ENCODE data around the gene FAM219B. TPM values are rescaled to one million over a fixed set of nuclear protein-coding genes. Genes with fewer than 3 reads are reported as not detected.

FAM219B gene
- total RNA-seq, 2 experiments from 2014 or later: 52.3 to 67.6 TPM

DNA sequence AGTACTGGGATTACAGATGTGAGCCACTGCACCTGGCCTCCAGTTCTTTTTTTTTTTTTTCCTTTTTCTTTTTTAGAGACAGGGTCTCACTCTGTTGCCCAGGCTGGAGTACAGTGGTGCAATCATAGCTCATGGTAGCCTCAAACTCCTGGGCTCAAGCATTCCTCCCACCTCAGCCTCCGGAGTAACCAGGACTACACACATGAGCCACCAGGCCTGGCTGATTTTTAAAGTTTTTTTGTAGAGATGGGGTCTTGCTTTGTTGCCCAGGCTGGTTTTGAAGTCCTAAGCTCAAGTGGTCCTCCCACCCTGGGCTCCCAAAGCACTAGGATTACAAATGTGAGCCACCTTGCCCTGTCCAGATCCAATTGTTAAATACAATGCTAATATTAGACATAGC lies 50.1 kb downstream of the FAM219B start:
- Histone ChIP-seq H2AFZ (ENCODE audit: low read length) (no peak overlapping the region), H3K4me2 (ENCODE audit: low read length) (peak overlapping the region; percentile 49), H4K20me1 (ENCODE audit: insufficient read depth, low read length) (no peaks in the 10 kb centered on the region), H3K79me2 (ENCODE audit: insufficient read depth, low read depth, low read length) (peaks cover 23% of the 10 kb centered on the region; the same call in 1 of the 2 replicates), H3K9me3 (ENCODE audit: low read length) (no peaks in the 10 kb centered on the region), H3K4me1 (ENCODE audit: insufficient read depth, low read length, poor library complexity, severe bottlenecking) (peaks cover 43% of the 10 kb centered on the region), H3K36me3 (ENCODE audit: insufficient read depth, low read length) (peaks cover 33% of the 10 kb centered on the region), H3K4me3 (ENCODE audit: low read depth, low read length, poor library complexity, severe bottlenecking) (no peak overlapping the region), H3K9me2 (ENCODE audit: insufficient read depth, low read length) (no peaks in the 10 kb centered on the region), H3K27ac (ENCODE audit: low read depth, low read length, poor library complexity, severe bottlenecking) (peak overlapping the region; percentile 51)
- ChIA-PET CTCF (ENCODE audit: unreplicated experiment) (interaction anchor here (0.6 to 0.9 kb wide), 2 partner anchors 13 kb away, joined by 3 read pairs; no protein-coding TSS in a partner anchor), POLR2A (interaction anchor here (0.6 to 2.0 kb wide), 4 partner anchors 14 to 1883 kb away, joined by 3 to 21 read pairs (median 4); no protein-coding TSS in a partner anchor)
- BruUV-seq (replicated peaks): no TSS peak
- intact Hi-C loops (cut with micrococcal nuclease; ENCODE audit: unreplicated experiment): loop anchor here (2.0 kb wide), 1 partner anchor 16 kb away; the partner anchor contains the start of gene SCAMP2
- TF ChIP-seq EZH2phosphoT487 (IDR thresholded peaks at IDR 0.05; ENCODE audit: borderline replicate concordance, low read depth, low read length): no peak
- TF ChIP-seq, protein P1, sequence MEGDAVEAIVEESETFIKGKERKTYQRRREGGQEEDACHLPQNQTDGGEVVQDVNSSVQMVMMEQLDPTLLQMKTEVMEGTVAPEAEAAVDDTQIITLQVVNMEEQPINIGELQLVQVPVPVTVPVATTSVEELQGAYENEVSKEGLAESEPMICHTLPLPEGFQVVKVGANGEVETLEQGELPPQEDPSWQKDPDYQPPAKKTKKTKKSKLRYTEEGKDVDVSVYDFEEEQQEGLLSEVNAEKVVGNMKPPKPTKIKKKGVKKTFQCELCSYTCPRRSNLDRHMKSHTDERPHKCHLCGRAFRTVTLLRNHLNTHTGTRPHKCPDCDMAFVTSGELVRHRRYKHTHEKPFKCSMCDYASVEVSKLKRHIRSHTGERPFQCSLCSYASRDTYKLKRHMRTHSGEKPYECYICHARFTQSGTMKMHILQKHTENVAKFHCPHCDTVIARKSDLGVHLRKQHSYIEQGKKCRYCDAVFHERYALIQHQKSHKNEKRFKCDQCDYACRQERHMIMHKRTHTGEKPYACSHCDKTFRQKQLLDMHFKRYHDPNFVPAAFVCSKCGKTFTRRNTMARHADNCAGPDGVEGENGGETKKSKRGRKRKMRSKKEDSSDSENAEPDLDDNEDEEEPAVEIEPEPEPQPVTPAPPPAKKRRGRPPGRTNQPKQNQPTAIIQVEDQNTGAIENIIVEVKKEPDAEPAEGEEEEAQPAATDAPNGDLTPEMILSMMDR (conservative IDR thresholded peaks at IDR 0.05; ENCODE audit: low read length): no peak
- no peak for DNase-seq (ENCODE audit: low spot score)

DNA sequence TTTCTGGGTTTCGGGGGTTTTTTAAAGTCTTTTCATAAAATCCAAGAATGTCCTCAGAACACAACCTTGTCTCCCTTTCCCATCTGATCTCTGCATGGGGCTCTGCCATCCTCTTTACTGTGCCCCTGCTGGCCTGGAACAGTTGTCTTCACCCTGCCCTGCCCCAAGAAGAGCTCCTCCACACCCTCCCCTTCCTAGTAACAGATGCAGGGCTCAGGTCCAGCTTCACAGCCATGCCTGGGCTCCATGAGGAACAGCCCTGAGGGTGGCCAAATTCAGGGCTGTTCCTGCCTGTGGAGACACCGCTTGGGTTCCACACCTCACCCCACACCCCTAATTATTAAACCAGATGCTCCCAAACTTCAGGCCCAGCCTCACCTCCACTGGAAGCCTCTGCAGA lies 50.8 kb downstream of the FAM219B start:
- Histone ChIP-seq H3K9me2 (ENCODE audit: insufficient read depth, low read length) (no peaks in the 10 kb centered on the region), H3K4me1 (ENCODE audit: insufficient read depth, low read length, poor library complexity, severe bottlenecking) (peaks cover 43% of the 10 kb centered on the region), H4K20me1 (ENCODE audit: insufficient read depth, low read length) (no peaks in the 10 kb centered on the region), H3K9me3 (ENCODE audit: low read length) (no peaks in the 10 kb centered on the region), H2AFZ (ENCODE audit: low read length) (no peak overlapping the region), H3K4me2 (ENCODE audit: low read length) (no peak overlapping the region; the same call in 1 of the 2 replicates), H3K36me3 (ENCODE audit: insufficient read depth, low read length) (peaks cover 40% of the 10 kb centered on the region), H3K27ac (ENCODE audit: low read depth, low read length, poor library complexity, severe bottlenecking) (no peak overlapping the region), H3K79me2 (ENCODE audit: insufficient read depth, low read depth, low read length) (peaks cover 19% of the 10 kb centered on the region; the same call in 1 of the 2 replicates), H3K4me3 (ENCODE audit: low read depth, low read length, poor library complexity, severe bottlenecking) (no peak overlapping the region)
- ChIA-PET POLR2A (interaction anchor here (0.6 to 2.0 kb wide), 5 partner anchors 14 to 870 kb away, joined by 3 to 21 read pairs (median 5); no protein-coding TSS in a partner anchor), CTCF (ENCODE audit: unreplicated experiment) (interaction anchor here (0.6 to 0.9 kb wide), 2 partner anchors 12 to 13 kb away, joined by 3 read pairs; no protein-coding TSS in a partner anchor)
- no peak for DNase-seq (ENCODE audit: low spot score)
- intact Hi-C loops (cut with micrococcal nuclease; ENCODE audit: unreplicated experiment): loop anchor here (2.0 kb wide), 1 partner anchor 17 kb away; the partner anchor contains the start of gene SCAMP2
- TF ChIP-seq, protein P1 (conservative IDR thresholded peaks at IDR 0.05; ENCODE audit: low read length): no peak
- no peak for TF ChIP-seq EZH2phosphoT487 (IDR thresholded peaks at IDR 0.05; ENCODE audit: borderline replicate concordance, low read depth, low read length)
- BruUV-seq (replicated peaks): no TSS peak

GRCh38 chr15:74854453-74855022 lies 52.1 kb downstream of the FAM219B start:
- intact Hi-C loops (cut with micrococcal nuclease; ENCODE audit: unreplicated experiment): no loop called here
- Histone ChIP-seq H3K9me2 (ENCODE audit: insufficient read depth, low read length) (no peaks in the 10 kb centered on the region), H3K4me2 (ENCODE audit: low read length) (no peak overlapping the region), H3K36me3 (ENCODE audit: insufficient read depth, low read length) (peaks cover 53% of the 10 kb centered on the region), H2AFZ (ENCODE audit: low read length) (no peak overlapping the region), H3K79me2 (ENCODE audit: insufficient read depth, low read depth, low read length) (peaks cover 13% of the 10 kb centered on the region; the same call in 1 of the 2 replicates), H3K9me3 (ENCODE audit: low read length) (no peaks in the 10 kb centered on the region), H3K4me3 (ENCODE audit: low read depth, low read length, poor library complexity, severe bottlenecking) (no peak overlapping the region), H4K20me1 (ENCODE audit: insufficient read depth, low read length) (no peaks in the 10 kb centered on the region), H3K4me1 (ENCODE audit: insufficient read depth, low read length, poor library complexity, severe bottlenecking) (peaks cover 38% of the 10 kb centered on the region), H3K27ac (ENCODE audit: low read depth, low read length, poor library complexity, severe bottlenecking) (no peak overlapping the region)
- CTCF ChIA-PET (ENCODE audit: unreplicated experiment): no interaction called here
- TF ChIP-seq, protein P1 (conservative IDR thresholded peaks at IDR 0.05; ENCODE audit: low read length): no peak
- no peak for TF ChIP-seq EZH2phosphoT487 (IDR thresholded peaks at IDR 0.05; ENCODE audit: borderline replicate concordance, low read depth, low read length)
- BruUV-seq (replicated peaks): no TSS peak
- no peak for DNase-seq (ENCODE audit: low spot score)
- POLR2A ChIA-PET: interaction anchor here (0.7 to 1.1 kb wide), 2 partner anchors 17 to 137 kb away, joined by 3 to 4 read pairs; no protein-coding TSS in a partner anchor

Data from OCI-LY7 (cell line).